Activated CD4-positive, alpha-beta T cell treated with anti-CD3 and anti-CD28 coated beads, Interleukin-10, Interleukin-2, amounts not matched to agents 100 ng/mL and 50 ng/mL, durations not matched to agents 16 hours and 8 hours (primary cell): ENCODE results near the gene RIN2.
"Not testable (repeated sequence)": the region's sequence is repeated elsewhere in the genome, so short reads cannot be mapped to it uniquely, and the experiment has no call there.

ENCODE experiments used
- DNase-seq: peaks from one replicate; pipeline ENCODE4 v3.0.0-alpha.2; 2020

The RIN2 gene

GRCh38 chr20:19789446-19789845, 31.4 kb downstream of the RIN2 start:
- no peak for DNase-seq

- DNase-seq = no peak
Measured at GRCh38 chr20:19791887-19792286, 33.8 kb downstream of the RIN2 start.

GRCh38 chr20:19793716-19794115, 35.7 kb downstream of the RIN2 start:
- no peak for DNase-seq

- DNase-seq = no peak
Measured at GRCh38 chr20:19794941-19795340, 36.9 kb downstream of the RIN2 start.

GRCh38 chr20:19799325-19799724, 41.3 kb downstream of the RIN2 start:
- no peak for DNase-seq

GRCh38 chr20:19802099-19802491, 44.0 kb downstream of the RIN2 start:
- no peak for DNase-seq

GRCh38 chr20:19802492-19803158, 44.6 kb downstream of the RIN2 start:
- DNase-seq = no peak

- DNase-seq = not testable (repeated sequence)
Measured at GRCh38 chr20:19806276-19806675, 48.2 kb downstream of the RIN2 start.

GRCh38 chr20:19806806-19807190, 48.7 kb downstream of the RIN2 start:
- DNase-seq = no peak

- DNase-seq = no peak
Measured at GRCh38 chr20:19807191-19807945, 49.3 kb downstream of the RIN2 start.
